Heart left ventricle (tissue), 16 donors: ENCODE results near the gene THSD4. TPM values are rescaled to one million over a fixed set of nuclear protein-coding genes. Genes with fewer than 3 reads are reported as not detected.

ENCODE experiments used
- ATAC-seq, 4 donors: fragments of 200-7000 bp; cut with Tn5 transposase; one replicate each; pipeline ENCODE4 v1.9.1; 2020 to 2022; ENCODE audit warnings: moderate library complexity in 4 of 4, mild to moderate bottlenecking in 3 of 4, moderate number of reproducible peaks in 1 of 4
- DNase-seq, 5 donors: peaks; one replicate each; pipeline ENCODE4 v3.0.0-alpha.2; 2020
- H3K27ac ChIP-seq, 12 donors: fragments of 200-600 bp; sonication (generic) in 4 of 12; one replicate each; pipeline versions ENCODE4 v1.5.0 to v1.8.0; 2016 to 2022; ENCODE audit warnings: mild to moderate bottlenecking in 2 of 12
- H3K27me3 ChIP-seq, 9 donors: fragments of 200-600 bp; sonication (generic) in 2 of 9; one replicate each; pipeline versions ENCODE4 v1.5.1 to v1.8.0; 2016 to 2022; ENCODE audit warnings: mild to moderate bottlenecking in 3 of 9
- H3K36me3 ChIP-seq, 9 donors: fragments of 200-600 bp; sonication (generic) in 2 of 9; one replicate each; pipeline versions ENCODE4 v1.5.0 to v1.8.0; 2018 to 2022; ENCODE audit warnings: mild to moderate bottlenecking in 2 of 9
- H3K4me1 ChIP-seq, 12 donors: fragments of 200-600 bp; sonication (generic) in 4 of 12; one replicate each; pipeline versions ENCODE4 v1.5.0 to v1.8.0; 2016 to 2022; ENCODE audit warnings: mild to moderate bottlenecking in 3 of 12
- H3K4me3 ChIP-seq, 12 donors: fragments of 200-600 bp; sonication (generic) in 4 of 12; one replicate each; pipeline versions ENCODE4 v1.5.0 to v1.8.0; 2017 to 2022; ENCODE audit warnings: mild to moderate bottlenecking in 9 of 12, moderate library complexity in 4 of 12
- H3K9me3 ChIP-seq, 12 donors: fragments of 200-600 bp; sonication (generic) in 4 of 12; one replicate each; pipeline versions ENCODE4 v1.5.0 to v1.8.0; 2016 to 2022; ENCODE audit warnings: mild to moderate bottlenecking in 1 of 12
- CTCF ChIP-seq, 12 donors: fragments of 200-600 bp; sonication (generic) in 4 of 12; IDR thresholded peaks; one replicate each; pipeline versions ENCODE4 v1.5.0 to v1.8.0; 2018 to 2022; ENCODE audit warnings: antibody characterized with exemption in 12 of 12, mild to moderate bottlenecking in 5 of 12
- POLR2A ChIP-seq, 2 donors: fragments of 450-650 bp; IDR thresholded peaks; one replicate each; pipeline ENCODE4 v1.6.1; 2017; ENCODE audit warnings: antibody characterized with exemption in 2 of 2, mild to moderate bottlenecking in 2 of 2, moderate library complexity in 2 of 2
- WGBS, 4 donors: extraction: QIAGEN DNeasy Blood & Tissue Kit in 2 of 4; methylation state at CpG; one replicate each; pipeline versions ENCODE4 v1.1.5 to v1.1.7; 2013 to 2018; 5-methylcytosine and 5-hydroxymethylcytosine counted together
- intact Hi-C, 10 donors: fragments of 100-400 bp; cut with DNase I; formaldehyde crosslinking; loops; one replicate each; pipeline versions ENCODE4 v1.11.1 to v1.14.2; 2022
- polyA plus RNA-seq, 2 donors: library from polyadenylated mRNA; stranded (reverse); fragments of 200-250 nt; gene quantifications; one replicate each; pipeline ENCODE4 v1.2.3, GENCODE V29; 2013
- total RNA-seq, 9 donors: library from RNA; depleted of rRNA in 2 of 9; stranded (reverse); fragments of >200 nt in 2 of 9; fragmentation: NEBNext Ultra II Directional in 3 of 9; extraction: Animal tissue kit (Norgen Biotek cat#: 25700) in 3 of 9; gene quantifications; one replicate each; pipeline versions ENCODE4 v1.1.0 to v1.2.4, GENCODE V29; 2016 to 2023
- donor health status: ischemic (EF 13 %, LVEDD 7.1; RV severe dilation, severe dysfunction).
- donor health status: healthy with polysubstance abuse.
- donor health status: DM: no; HTN: yes; CAD: no.
- donor health status: DM: no; HTN: no; CAD: no.
- donor health status: ischemic (EF 25% LVEDD 6.9; RV normal size, moderate dysfunction).
- donor health status: ischemic (EF 25% LVEDD 5.7; RV mildly dilated, moderate dysfunction).
- donor health status: healthy.
- donor health status: DM: yes; HTN: yes; CAD: no.
- donor health status: ischemic (EF 35%, LVEDD 5.7; RV mildly dilated, moderate dysfunction).
- donor health status: nonischemic (EF 11% LVEDD 7.7; RV severe dilation, severe dysfunction).
- donor health status: DM: yes; HTN: yes; CAD: no.
- donor health status: PGD.
- donor health status: ischemic (EF 29% LVEDD 5.4; RV normal size, mild dysfunction).
- donor health status: nonischemic (EF 23%, LVEDD 6.1; RV moderate dilation, normal function).

THSD4 gene
- total and polyA plus RNA-seq, 11 donors = 32.6 to 206 (median 93.2) TPM

GRCh38 chr15:71239592-71240364 lies 124.5 kb downstream of the THSD4 start:
- peak overlapping the region in 4 of 12 donors; percentile 22 to 70 (median 52) for H3K27ac ChIP-seq
- ATAC-seq (no peak), DNase-seq (no peak)
- no peaks in the 10 kb centered on the region for H3K27me3 ChIP-seq
- 67 to 78% (median 71%) methylated on average over 10 of the region's 10 CpGs for WGBS, 4 donors
- intact Hi-C loops = loop anchor here in 6 of 10 donors (5.0 to 10.0 kb wide), 4 partner anchors 87 to 125 kb away; partner anchors contain the start of gene THSD4 (in 4 of the 6)
- H3K4me1 ChIP-seq = peaks cover 0 to 33% (median 8%) of the 10 kb centered on the region in 12 donors
- peaks cover 0 to 18% (median 3%) of the 10 kb centered on the region in 9 donors for H3K36me3 ChIP-seq
- H3K4me3 ChIP-seq = no peak overlapping the region
- H3K9me3 ChIP-seq = no peaks in the 10 kb centered on the region
- TF ChIP-seq POLR2A (IDR thresholded peaks at IDR 0.05) (no peak), CTCF (IDR thresholded peaks at IDR 0.05) (no peak)

- intact Hi-C loops = loop anchor here in 1 of 10 donors (5.0 to 10.0 kb wide), 2 partner anchors 90 to 127 kb away; partner anchors contain the start of gene THSD4
- Histone ChIP-seq H3K4me1 (peaks cover 0 to 34% (median 8%) of the 10 kb centered on the region in 12 donors), H3K36me3 (peaks cover 0 to 18% (median 3%) of the 10 kb centered on the region in 9 donors), H3K4me3 (no peak overlapping the region), H3K9me3 (no peaks in the 10 kb centered on the region), H3K27ac (no peak overlapping the region), H3K27me3 (no peaks in the 10 kb centered on the region)
- DNase-seq (no peak), ATAC-seq (no peak)
- no peak for TF ChIP-seq POLR2A (IDR thresholded peaks at IDR 0.05)
- no peak for TF ChIP-seq CTCF (IDR thresholded peaks at IDR 0.05)
- WGBS, 4 donors = 92 to 96% (median 96%) methylated on average over 6 of the region's 6 CpGs
Observed at GRCh38 chr15:71242292-71242691, 127.0 kb downstream of the THSD4 start.

GRCh38 chr15:71244250-71244649 lies 129.0 kb downstream of the THSD4 start:
- WGBS, 4 donors = 70 to 98% (median 95%) methylated on average over 2 of the region's 2 CpGs
- no peaks in the 10 kb centered on the region for H3K27me3 ChIP-seq
- peaks cover 0 to 14% (median 0%) of the 10 kb centered on the region in 12 donors for H3K4me1 ChIP-seq
- TF ChIP-seq POLR2A (IDR thresholded peaks at IDR 0.05) (no peak), CTCF (IDR thresholded peaks at IDR 0.05) (no peak)
- H3K27ac ChIP-seq = peak overlapping the region in 1 of 12 donors; percentile 78
- intact Hi-C loops = loop anchor here in 1 of 10 donors (5.0 to 10.0 kb wide), 2 partner anchors 92 to 129 kb away; partner anchors contain the start of gene THSD4
- H3K36me3 ChIP-seq = peaks cover 0 to 18% (median 3%) of the 10 kb centered on the region in 9 donors
- no peak overlapping the region for H3K4me3 ChIP-seq
- no peaks in the 10 kb centered on the region for H3K9me3 ChIP-seq
- no peak for ATAC-seq
- no peak for DNase-seq

GRCh38 chr15:71245588-71245987 lies 130.3 kb downstream of the THSD4 start:
- peak overlapping the region in 10 of 12 donors; percentile 20 to 78 (median 69) for H3K27ac ChIP-seq

More at GRCh38 chr15:71245588-71245987, 130.3 kb downstream of the THSD4 start:
- intact Hi-C loops = loop anchor here in 1 of 10 donors (10.0 kb wide), 1 partner anchor 131 kb away; the partner anchor contains the start of gene THSD4
- no peak for DNase-seq
- 41 to 64% (median 52%) methylated on average over 2 of the region's 2 CpGs for WGBS, 4 donors
- Histone ChIP-seq H3K9me3 (no peaks in the 10 kb centered on the region), H3K4me1 (peaks cover 0 to 20% (median 11%) of the 10 kb centered on the region in 12 donors), H3K4me3 (no peak overlapping the region), H3K27me3 (no peaks in the 10 kb centered on the region), H3K36me3 (peaks cover 0 to 18% (median 3%) of the 10 kb centered on the region in 9 donors)
- ATAC-seq = peak; percentile 44 to 78 (median 61)
- no peak for TF ChIP-seq POLR2A (IDR thresholded peaks at IDR 0.05)
- TF ChIP-seq CTCF (IDR thresholded peaks at IDR 0.05) = no peak
